SH-SY5Y (cell line): ENCODE measurements around the gene ADARB2.

Experiments used
- GATA2 ChIP-seq: IDR thresholded peaks from 2 replicates; pipeline ENCODE4 v1.6.1; 2011; ENCODE audit warnings: mild to moderate bottlenecking, low read depth, low read length
- GATA3 ChIP-seq: IDR thresholded peaks from 2 replicates; pipeline ENCODE4 v1.6.1; 2011; ENCODE audit warnings: low read depth, mild to moderate bottlenecking, low read length, moderate library complexity

DNA sequence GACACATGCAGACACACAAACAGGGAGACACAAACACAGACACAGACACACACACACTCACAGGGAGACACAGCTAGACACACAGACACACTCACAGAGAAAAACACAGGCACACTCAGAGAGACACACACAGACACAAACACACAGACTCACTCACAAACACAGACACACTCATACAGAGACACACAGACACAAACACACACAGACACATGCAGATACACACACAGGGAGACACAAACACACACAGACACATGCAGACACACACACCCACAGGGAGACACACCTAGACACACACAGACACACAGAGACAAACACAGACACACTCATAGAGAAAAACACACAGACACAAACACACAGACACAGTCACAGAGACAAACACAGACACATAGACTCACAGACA lies 67.9 kb downstream of the ADARB2 start:
- TF ChIP-seq GATA3 (no peak), GATA2 (no peak)
